ACC112 (cell line): ENCODE measurements around the gene PSEN1.
A peak's percentile ranks its signal among the peaks of the same experiment; 100 is the strongest.

ENCODE experiments used
- H2AFZ ChIP-seq: fragments of 200-600 bp; sonication (generic); one replicate; pipeline ENCODE4 v1.6.0; 2017; ENCODE audit warnings: antibody characterized with exemption, low read length; ENCODE audit not compliant: unreplicated experiment
- H3K27ac ChIP-seq: fragments of 200-600 bp; sonication (generic); 2 replicates; pipeline ENCODE4 v1.5.1; 2014; ENCODE audit warnings: low read depth, mild to moderate bottlenecking, antibody characterized with exemption, low read length, moderate library complexity
- H3K27me3 ChIP-seq: fragments of 200-600 bp; sonication (generic); 2 replicates; pipeline ENCODE4 v1.6.1; 2014; ENCODE audit warnings: mild to moderate bottlenecking, antibody characterized with exemption, low read length, moderate library complexity, mixed read lengths; ENCODE audit not compliant: insufficient read depth
- H3K36me3 ChIP-seq: fragments of 200-600 bp; sonication (generic); 2 replicates; pipeline ENCODE4 v1.6.1; 2016; ENCODE audit warnings: mild to moderate bottlenecking, antibody characterized with exemption, low read length, moderate library complexity, mixed read lengths; ENCODE audit not compliant: insufficient read depth
- H3K4me1 ChIP-seq: fragments of 200-600 bp; sonication (generic); one replicate; pipeline ENCODE4 v1.6.1; 2016; ENCODE audit warnings: low read length, mixed read lengths; ENCODE audit not compliant: insufficient read depth, unreplicated experiment, control insufficient read depth
- H3K4me3 ChIP-seq: fragments of 200-600 bp; sonication (generic); 2 replicates; pipeline ENCODE4 v1.5.1; 2014; ENCODE audit warnings: mild to moderate bottlenecking, low read depth, low read length
- H3K79me2 ChIP-seq: fragments of 200-600 bp; sonication (generic); one replicate; pipeline ENCODE4 v1.6.0; 2016; ENCODE audit warnings: low read length; ENCODE audit not compliant: control insufficient read depth, unreplicated experiment, insufficient read depth

Gene PSEN1

GRCh38 chr14:73261520-73262426, 125.5 kb downstream of the PSEN1 start:
- Histone ChIP-seq H2AFZ (no peak overlapping the region), H3K79me2 (no peaks in the 10 kb centered on the region), H3K27me3 (no peaks in the 10 kb centered on the region), H3K36me3 (no peaks in the 10 kb centered on the region), H3K4me1 (no peaks in the 10 kb centered on the region), H3K27ac (no peak overlapping the region), H3K4me3 (no peak overlapping the region)

- Histone ChIP-seq H3K79me2 (no peaks in the 10 kb centered on the region), H3K36me3 (no peaks in the 10 kb centered on the region), H2AFZ (no peak overlapping the region), H3K4me1 (no peaks in the 10 kb centered on the region), H3K27ac (no peak overlapping the region), H3K4me3 (no peak overlapping the region), H3K27me3 (no peaks in the 10 kb centered on the region)
These were observed 126.3 kb downstream of the PSEN1 start for GRCh38 chr14:73262427-73263183.

- Histone ChIP-seq H3K4me1 (no peaks in the 10 kb centered on the region), H3K27me3 (no peaks in the 10 kb centered on the region), H2AFZ (no peak overlapping the region), H3K79me2 (no peaks in the 10 kb centered on the region), H3K36me3 (no peaks in the 10 kb centered on the region), H3K4me3 (no peak overlapping the region), H3K27ac (no peak overlapping the region)
These were observed 127.3 kb downstream of the PSEN1 start for GRCh38 chr14:73263606-73264005.

GRCh38 chr14:73264080-73264884, 128.0 kb downstream of the PSEN1 start:
- Histone ChIP-seq H3K36me3 (no peaks in the 10 kb centered on the region), H3K4me3 (no peak overlapping the region), H3K4me1 (no peaks in the 10 kb centered on the region), H3K79me2 (no peaks in the 10 kb centered on the region), H3K27ac (no peak overlapping the region), H3K27me3 (no peaks in the 10 kb centered on the region), H2AFZ (no peak overlapping the region)

- Histone ChIP-seq H3K36me3 (no peaks in the 10 kb centered on the region), H3K79me2 (no peaks in the 10 kb centered on the region), H3K27ac (no peak overlapping the region), H3K27me3 (no peaks in the 10 kb centered on the region), H2AFZ (no peak overlapping the region), H3K4me1 (no peaks in the 10 kb centered on the region), H3K4me3 (no peak overlapping the region)
These were observed 128.8 kb downstream of the PSEN1 start for GRCh38 chr14:73264885-73265720.

GRCh38 chr14:73265721-73266046, 129.4 kb downstream of the PSEN1 start:
- Histone ChIP-seq H3K27me3 (no peaks in the 10 kb centered on the region), H2AFZ (no peak overlapping the region), H3K4me1 (no peaks in the 10 kb centered on the region), H3K79me2 (no peaks in the 10 kb centered on the region), H3K27ac (no peak overlapping the region), H3K4me3 (no peak overlapping the region), H3K36me3 (no peaks in the 10 kb centered on the region; the same call in 1 of the 2 replicates)

GRCh38 chr14:73266317-73266716, 130.0 kb downstream of the PSEN1 start:
- Histone ChIP-seq H3K36me3 (no peaks in the 10 kb centered on the region; the same call in 1 of the 2 replicates), H2AFZ (no peak overlapping the region), H3K27me3 (no peaks in the 10 kb centered on the region)

GRCh38 chr14:73267474-73267873, 131.2 kb downstream of the PSEN1 start:
- H3K4me1 ChIP-seq, result no peaks in the 10 kb centered on the region
- H3K36me3 ChIP-seq, result no peaks in the 10 kb centered on the region; the same call in 1 of the 2 replicates
- H3K27me3 ChIP-seq, result no peaks in the 10 kb centered on the region
- H3K79me2 ChIP-seq, result no peaks in the 10 kb centered on the region
- H2AFZ ChIP-seq, result no peak overlapping the region
- H3K27ac ChIP-seq, result no peak overlapping the region
- no peak overlapping the region for H3K4me3 ChIP-seq

More at GRCh38 chr14:73266317-73266716, 130.0 kb downstream of the PSEN1 start:
- H3K27ac ChIP-seq, result no peak overlapping the region
- H3K4me3 ChIP-seq, result no peak overlapping the region
- no peaks in the 10 kb centered on the region for H3K4me1 ChIP-seq
- H3K79me2 ChIP-seq, result no peaks in the 10 kb centered on the region

GRCh38 chr14:73269729-73270531, 133.6 kb downstream of the PSEN1 start:
- no peaks in the 10 kb centered on the region for H3K79me2 ChIP-seq
- no peak overlapping the region for H3K27ac ChIP-seq
- peak overlapping the region; percentile 61 for H3K4me3 ChIP-seq
- H3K27me3 ChIP-seq, result no peaks in the 10 kb centered on the region
- peaks cover 3% of the 10 kb centered on the region for H3K36me3 ChIP-seq
- H3K4me1 ChIP-seq, result no peaks in the 10 kb centered on the region
- H2AFZ ChIP-seq, result no peak overlapping the region
